ENCODE measurements around the gene SEPSECS. TPM values are rescaled to one million over a fixed set of nuclear protein-coding genes. Genes with fewer than 3 reads are reported as not detected.

SEPSECS gene
- total and polyA plus RNA-seq, 2 donors (not counting 3 experiments of a cell fraction or from before 2014, with no cell fraction given) = 2.8 to 8.3 TPM

DNA sequence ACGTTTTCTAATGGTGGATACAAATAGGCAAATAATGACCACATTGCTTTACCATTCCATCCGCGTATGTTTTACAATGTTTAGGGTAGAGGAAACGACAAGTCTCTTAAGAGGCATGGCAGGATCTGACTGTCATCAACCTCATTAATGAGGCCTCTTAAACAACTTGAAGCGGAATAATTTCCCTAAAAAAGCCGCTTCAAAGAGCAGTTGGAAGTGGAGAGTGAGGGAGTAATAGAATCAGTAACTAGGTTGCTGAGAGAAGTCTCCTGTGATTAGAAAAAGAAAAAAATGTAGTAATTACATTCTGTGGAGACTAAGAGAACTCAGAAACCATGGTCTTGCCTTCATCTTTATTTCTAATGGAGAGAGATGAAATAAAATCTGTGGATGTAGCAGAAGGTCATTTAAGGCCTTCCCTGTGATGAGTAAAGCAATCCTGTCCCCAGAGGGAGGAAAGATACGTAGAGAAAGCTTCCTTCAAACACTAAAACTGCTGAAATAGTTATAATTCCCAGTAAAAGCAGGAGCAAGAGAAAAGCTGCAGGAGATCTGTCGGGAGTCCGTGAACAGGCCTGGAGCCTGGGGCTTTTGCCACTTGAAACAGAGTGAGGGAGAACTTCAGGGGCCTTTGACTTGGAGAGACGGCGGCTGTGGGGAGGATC, 11.1 kb upstream of the SEPSECS start:
- intact Hi-C loops (cut with micrococcal nuclease) (no loop called here), dilution Hi-C loops (cut with MboI; ENCODE audit: extremely low pct_ligation_motif_present, low sequenced_read_pairs) (no loop called here)
- no peaks in the 10 kb centered on the region for H3K27me3 ChIP-seq (ENCODE audit: control insufficient read depth in 2 of 2, insufficient read depth in 2 of 2, low read length in 2 of 2)
- no peak for DNase-seq (ENCODE audit: low read depth, low spot score)
- H3K4me2 ChIP-seq (ENCODE audit: insufficient read depth, low read length) = no peak overlapping the region
- H2AFZ ChIP-seq (ENCODE audit: low read depth, low read length) = no peak overlapping the region
- CTCF ChIA-PET = no interaction called here
- no peak overlapping the region for H3K27ac ChIP-seq (ENCODE audit: insufficient read depth, low read depth, low read length)
- TF ChIP-seq EZH2 (IDR thresholded peaks at IDR 0.05; ENCODE audit: borderline replicate concordance, low read depth, low read length, severe bottlenecking) (no peak), JUN (IDR thresholded peaks at IDR 0.05; ENCODE audit: borderline replicate concordance, insufficient read depth, insufficient read length, low read depth) (no peak), GATA2 (IDR thresholded peaks at IDR 0.05; ENCODE audit: insufficient read depth, insufficient read length, low read depth, low read length) (no peak), MYC (IDR thresholded peaks at IDR 0.05; ENCODE audit: low read depth, low read length) (no peak), POLR2AphosphoS5 (IDR thresholded peaks at IDR 0.05; ENCODE audit: insufficient read depth, low read depth, low read length) (no peak), POLR2A (IDR thresholded peaks at IDR 0.05; ENCODE audit: low read depth, low read length) (no peak), FOS (IDR thresholded peaks at IDR 0.05; ENCODE audit: borderline replicate concordance, insufficient read depth, low read length) (no peak)
- TF ChIP-seq, protein P1, sequence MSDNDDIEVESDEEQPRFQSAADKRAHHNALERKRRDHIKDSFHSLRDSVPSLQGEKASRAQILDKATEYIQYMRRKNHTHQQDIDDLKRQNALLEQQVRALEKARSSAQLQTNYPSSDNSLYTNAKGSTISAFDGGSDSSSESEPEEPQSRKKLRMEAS (IDR thresholded peaks at IDR 0.05; ENCODE audit: insufficient read depth, insufficient read length) = no peak
- TF ChIP-seq, protein P2, sequence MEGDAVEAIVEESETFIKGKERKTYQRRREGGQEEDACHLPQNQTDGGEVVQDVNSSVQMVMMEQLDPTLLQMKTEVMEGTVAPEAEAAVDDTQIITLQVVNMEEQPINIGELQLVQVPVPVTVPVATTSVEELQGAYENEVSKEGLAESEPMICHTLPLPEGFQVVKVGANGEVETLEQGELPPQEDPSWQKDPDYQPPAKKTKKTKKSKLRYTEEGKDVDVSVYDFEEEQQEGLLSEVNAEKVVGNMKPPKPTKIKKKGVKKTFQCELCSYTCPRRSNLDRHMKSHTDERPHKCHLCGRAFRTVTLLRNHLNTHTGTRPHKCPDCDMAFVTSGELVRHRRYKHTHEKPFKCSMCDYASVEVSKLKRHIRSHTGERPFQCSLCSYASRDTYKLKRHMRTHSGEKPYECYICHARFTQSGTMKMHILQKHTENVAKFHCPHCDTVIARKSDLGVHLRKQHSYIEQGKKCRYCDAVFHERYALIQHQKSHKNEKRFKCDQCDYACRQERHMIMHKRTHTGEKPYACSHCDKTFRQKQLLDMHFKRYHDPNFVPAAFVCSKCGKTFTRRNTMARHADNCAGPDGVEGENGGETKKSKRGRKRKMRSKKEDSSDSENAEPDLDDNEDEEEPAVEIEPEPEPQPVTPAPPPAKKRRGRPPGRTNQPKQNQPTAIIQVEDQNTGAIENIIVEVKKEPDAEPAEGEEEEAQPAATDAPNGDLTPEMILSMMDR (IDR thresholded peaks at IDR 0.05; ENCODE audit: extremely low read depth in 1 of 2, insufficient read depth in 1 of 2, low read depth in 1 of 2, low read length in 2 of 2) = no peak
- H4K20me1 ChIP-seq (replicated peaks; ENCODE audit: control insufficient read depth, extremely low read depth, insufficient read depth, low read length) = no peaks in the 10 kb centered on the region
- no peak overlapping the region for H3K9ac ChIP-seq (replicated peaks; ENCODE audit: extremely low read depth, insufficient read depth, low read length)
- H3K79me2 ChIP-seq (ENCODE audit: control insufficient read depth, insufficient read depth, low read length) = no peaks in the 10 kb centered on the region
- H3K36me3 ChIP-seq (ENCODE audit: control insufficient read depth in 2 of 2, extremely low read depth in 1 of 2, insufficient read depth in 2 of 2, low read length in 2 of 2) = no peaks in the 10 kb centered on the region
- POLR2A ChIA-PET = no interaction called here
- no TSS peak for BruUV-seq (replicated peaks)
- H3K4me3 ChIP-seq (replicated peaks in 1 of 3; ENCODE audit: insufficient read depth in 1 of 3, low read depth in 1 of 3, low read length in 3 of 3) = no peak overlapping the region
- no peaks in the 10 kb centered on the region for H3K9me3 ChIP-seq (replicated peaks; ENCODE audit: control insufficient read depth, insufficient read depth, low read length)
- H3K9me1 ChIP-seq (replicated peaks; ENCODE audit: control insufficient read depth, extremely low read depth, insufficient read depth, low read length) = no peaks in the 10 kb centered on the region
- H3K4me1 ChIP-seq (ENCODE audit: control insufficient read depth, extremely low read depth, insufficient read depth, low read length) = peaks cover 16% of the 10 kb centered on the region
- no peak for FAIRE-seq
